Measurements from ENCODE around the gene MACROD2.

Gene MACROD2

GRCh38 chr20:14712302-14712739, 717.0 kb downstream of the MACROD2 start:
- DNase-seq (ENCODE audit: low spot score) = no peak
- no peak for TF ChIP-seq CTCF (IDR thresholded peaks at IDR 0.05; ENCODE audit: extremely low read depth, missing control alignments)

- TF ChIP-seq CTCF (IDR thresholded peaks at IDR 0.05; ENCODE audit: extremely low read depth, missing control alignments) = no peak
- no peak for DNase-seq (ENCODE audit: low spot score)
Observed at GRCh38 chr20:14715400-14715799, 720.1 kb downstream of the MACROD2 start.

GRCh38 chr20:14716351-14716801, 721.1 kb downstream of the MACROD2 start:
- no peak for DNase-seq (ENCODE audit: low spot score)
- TF ChIP-seq CTCF (IDR thresholded peaks at IDR 0.05; ENCODE audit: extremely low read depth, missing control alignments) = no peak

GRCh38 chr20:14717134-14717999, 722.1 kb downstream of the MACROD2 start:
- peak; percentile 6 for DNase-seq (ENCODE audit: low spot score)
- no peak for TF ChIP-seq CTCF (IDR thresholded peaks at IDR 0.05; ENCODE audit: extremely low read depth, missing control alignments)

GRCh38 chr20:14720251-14720650, 724.9 kb downstream of the MACROD2 start:
- no peak for TF ChIP-seq CTCF (IDR thresholded peaks at IDR 0.05; ENCODE audit: extremely low read depth, missing control alignments)
- no peak for DNase-seq (ENCODE audit: low spot score)

GRCh38 chr20:14721926-14722452, 726.7 kb downstream of the MACROD2 start:
- no peak for TF ChIP-seq CTCF (IDR thresholded peaks at IDR 0.05; ENCODE audit: extremely low read depth, missing control alignments)
- DNase-seq (ENCODE audit: low spot score) = no peak

GRCh38 chr20:14723614-14724013, 728.3 kb downstream of the MACROD2 start:
- TF ChIP-seq CTCF (IDR thresholded peaks at IDR 0.05; ENCODE audit: extremely low read depth, missing control alignments) = no peak
- DNase-seq (ENCODE audit: low spot score) = no peak
